ENCODE results near the gene PPP6R2.

GRCh38 chr22:50337262-50338041 is 5.7 kb upstream of the PPP6R2 start:
- no peak for TF ChIP-seq POLR2A (IDR thresholded peaks at IDR 0.05)
- TF ChIP-seq, protein P1, sequence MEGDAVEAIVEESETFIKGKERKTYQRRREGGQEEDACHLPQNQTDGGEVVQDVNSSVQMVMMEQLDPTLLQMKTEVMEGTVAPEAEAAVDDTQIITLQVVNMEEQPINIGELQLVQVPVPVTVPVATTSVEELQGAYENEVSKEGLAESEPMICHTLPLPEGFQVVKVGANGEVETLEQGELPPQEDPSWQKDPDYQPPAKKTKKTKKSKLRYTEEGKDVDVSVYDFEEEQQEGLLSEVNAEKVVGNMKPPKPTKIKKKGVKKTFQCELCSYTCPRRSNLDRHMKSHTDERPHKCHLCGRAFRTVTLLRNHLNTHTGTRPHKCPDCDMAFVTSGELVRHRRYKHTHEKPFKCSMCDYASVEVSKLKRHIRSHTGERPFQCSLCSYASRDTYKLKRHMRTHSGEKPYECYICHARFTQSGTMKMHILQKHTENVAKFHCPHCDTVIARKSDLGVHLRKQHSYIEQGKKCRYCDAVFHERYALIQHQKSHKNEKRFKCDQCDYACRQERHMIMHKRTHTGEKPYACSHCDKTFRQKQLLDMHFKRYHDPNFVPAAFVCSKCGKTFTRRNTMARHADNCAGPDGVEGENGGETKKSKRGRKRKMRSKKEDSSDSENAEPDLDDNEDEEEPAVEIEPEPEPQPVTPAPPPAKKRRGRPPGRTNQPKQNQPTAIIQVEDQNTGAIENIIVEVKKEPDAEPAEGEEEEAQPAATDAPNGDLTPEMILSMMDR (IDR thresholded peaks at IDR 0.05) = peak in 1 of 3 donors; percentile 8
